HG03064 (cell line): ENCODE data around the gene ENKUR.

ENCODE experiments used
- ATAC-seq: cut with Tn5 transposase; IDR thresholded peaks from one replicate; pipeline ENCODE4 v1.9.1; 2021; ENCODE audit warnings: low read depth; ENCODE audit not compliant: unreplicated experiment

Gene ENKUR, protein sequence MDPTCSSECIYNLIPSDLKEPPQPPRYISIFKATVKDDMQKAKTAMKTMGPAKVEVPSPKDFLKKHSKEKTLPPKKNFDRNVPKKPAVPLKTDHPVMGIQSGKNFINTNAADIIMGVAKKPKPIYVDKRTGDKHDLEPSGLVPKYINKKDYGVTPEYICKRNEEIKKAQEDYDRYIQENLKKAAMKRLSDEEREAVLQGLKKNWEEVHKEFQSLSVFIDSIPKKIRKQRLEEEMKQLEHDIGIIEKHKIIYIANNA

DNA sequence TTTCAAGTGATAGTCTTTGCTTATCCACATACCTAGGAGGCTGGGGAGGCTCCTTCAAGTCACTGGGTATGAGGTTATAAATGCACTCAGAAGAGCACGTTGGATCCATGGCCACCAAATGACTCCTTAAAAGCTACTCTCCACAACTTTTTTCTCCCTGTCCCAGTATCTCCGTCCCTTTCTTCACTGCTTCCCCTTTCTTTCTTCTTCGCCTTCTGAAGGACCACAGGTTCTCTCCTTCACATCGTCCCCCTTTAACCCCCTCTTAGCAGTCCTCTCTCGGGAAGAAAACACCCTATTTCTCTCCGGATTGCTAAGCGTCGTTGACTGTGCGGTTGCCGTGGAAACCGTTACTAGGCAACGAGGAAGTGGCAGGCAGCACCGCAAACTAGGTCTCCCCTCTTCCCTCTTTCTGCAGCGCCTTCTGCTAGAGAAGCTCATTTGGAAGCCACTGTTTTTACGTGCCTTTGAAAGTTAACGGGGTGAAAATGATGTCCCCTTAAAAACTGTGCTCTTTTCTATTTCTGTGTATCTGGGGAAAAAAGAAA, at the start of gene ENKUR:
Gene ENKUR (minus strand): TSS at position 331 of the 548 bp plus-strand sequence. CDS start 222 bp downstream, at position 109.
- peak; percentile 62 for ATAC-seq

DNA sequence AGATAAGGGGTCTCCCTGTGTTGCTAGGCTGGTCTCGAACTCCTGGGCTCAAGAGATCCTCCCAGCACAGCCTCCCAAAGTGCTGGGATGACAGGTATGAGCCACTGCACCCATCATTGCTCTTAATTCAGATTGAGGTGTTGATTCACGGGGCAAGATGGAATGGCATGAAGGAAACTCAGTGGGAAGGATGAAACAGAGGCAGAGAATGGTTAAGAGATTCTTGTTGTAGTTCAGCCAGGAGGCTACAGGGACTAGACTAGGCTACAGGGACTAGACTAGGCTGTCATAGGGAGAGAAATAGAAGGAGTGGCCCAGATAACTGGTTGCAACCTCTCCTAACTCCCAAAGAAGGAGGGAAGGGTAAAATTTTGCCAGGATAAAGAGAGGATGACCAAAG, 48.4 kb upstream of the ENKUR start:
- ATAC-seq: no peak

DNA sequence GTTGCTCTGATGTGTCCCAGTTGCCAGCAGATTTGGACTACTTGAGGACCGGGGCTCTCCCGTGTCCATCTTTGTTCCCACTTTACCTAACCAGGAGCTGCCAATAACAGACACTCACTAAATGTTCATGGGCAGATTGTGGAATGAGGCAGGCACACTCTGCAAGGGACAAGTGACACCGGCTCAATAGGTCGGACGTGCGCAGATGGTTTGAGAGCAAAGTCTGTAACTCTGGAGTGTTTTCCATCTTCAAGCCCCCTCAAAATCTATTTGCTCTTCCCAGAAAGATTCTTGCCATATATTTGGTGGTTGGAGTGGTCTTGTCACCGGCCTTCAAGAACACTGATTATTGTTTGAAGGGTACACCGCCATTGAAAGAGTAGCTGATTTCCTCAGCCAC, 47.7 kb upstream of the ENKUR start:
- no peak for ATAC-seq

DNA sequence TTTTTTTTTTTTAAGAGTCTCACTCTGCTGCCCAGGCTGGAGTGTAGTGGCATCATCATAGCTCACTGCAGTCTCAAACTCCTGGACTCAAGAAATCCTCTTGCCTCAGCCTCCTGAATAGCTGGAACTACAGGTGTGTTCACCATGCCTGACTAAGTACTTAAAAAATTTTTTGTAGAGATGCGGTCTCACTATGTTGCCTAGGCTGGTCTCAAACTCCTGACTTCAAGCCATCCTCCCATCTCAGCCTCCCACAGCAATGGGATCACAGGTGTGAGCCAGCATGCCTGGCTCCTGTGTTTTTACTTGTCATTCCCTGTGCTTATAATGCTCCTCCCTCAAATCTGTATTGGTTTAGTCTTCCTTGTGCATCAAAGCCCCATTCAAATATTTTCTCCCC, 47.2 kb upstream of the ENKUR start:
- no peak for ATAC-seq

DNA sequence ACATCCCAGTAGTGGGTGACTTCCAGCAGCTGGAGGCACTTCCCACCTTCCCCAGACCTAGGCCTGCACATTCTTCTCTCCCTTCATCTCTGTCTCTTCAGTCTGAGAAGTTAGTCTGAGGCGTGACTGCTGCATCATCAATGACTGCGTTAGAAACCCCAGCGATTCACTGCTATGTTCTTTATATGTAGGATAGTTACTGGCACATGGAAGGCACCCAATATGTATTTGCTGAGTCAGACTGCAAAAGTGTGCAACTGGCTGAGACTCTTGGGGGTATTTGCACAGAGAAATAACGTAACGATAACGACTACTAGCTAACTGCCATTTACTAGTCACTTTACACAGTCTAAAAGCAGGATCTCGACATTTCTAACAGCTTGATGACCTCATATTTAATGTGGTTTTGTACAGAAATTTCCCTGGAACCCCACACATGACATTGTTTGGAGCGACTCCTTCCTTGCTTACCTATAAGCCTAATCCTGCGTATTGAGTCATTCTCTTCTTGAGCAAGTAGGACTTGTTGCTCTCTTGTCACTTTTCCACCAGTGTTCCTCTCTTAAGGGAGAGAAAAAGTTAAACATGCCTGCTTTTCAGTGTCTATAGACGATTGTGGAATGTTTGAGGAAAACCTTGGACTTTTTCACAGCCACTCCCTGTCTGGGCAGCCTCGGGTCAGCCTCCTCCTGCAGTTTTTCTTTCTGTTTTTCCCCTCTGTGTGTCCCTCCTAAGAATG, 45.9 kb upstream of the ENKUR start:
- ATAC-seq: no peak

DNA sequence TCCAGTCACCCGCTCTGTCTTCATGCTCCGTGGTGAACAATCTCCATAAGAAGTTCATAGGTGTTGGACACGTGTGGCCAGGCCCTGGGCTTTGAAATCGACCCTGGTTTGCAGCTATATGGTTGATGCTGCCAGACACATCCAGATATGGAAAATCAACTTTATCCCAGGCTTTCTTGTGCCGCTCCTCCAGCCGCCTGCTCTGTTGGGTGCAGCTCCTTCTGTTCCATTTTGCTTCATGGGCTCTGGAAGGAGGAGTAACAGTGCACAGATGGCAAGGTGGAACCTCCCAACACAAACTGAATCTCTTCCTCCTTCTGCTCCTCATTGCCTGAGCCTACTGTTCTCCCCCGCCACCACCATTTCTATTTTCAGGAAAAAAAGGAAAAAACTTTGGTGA, 45.2 kb upstream of the ENKUR start:
- no peak for ATAC-seq

DNA sequence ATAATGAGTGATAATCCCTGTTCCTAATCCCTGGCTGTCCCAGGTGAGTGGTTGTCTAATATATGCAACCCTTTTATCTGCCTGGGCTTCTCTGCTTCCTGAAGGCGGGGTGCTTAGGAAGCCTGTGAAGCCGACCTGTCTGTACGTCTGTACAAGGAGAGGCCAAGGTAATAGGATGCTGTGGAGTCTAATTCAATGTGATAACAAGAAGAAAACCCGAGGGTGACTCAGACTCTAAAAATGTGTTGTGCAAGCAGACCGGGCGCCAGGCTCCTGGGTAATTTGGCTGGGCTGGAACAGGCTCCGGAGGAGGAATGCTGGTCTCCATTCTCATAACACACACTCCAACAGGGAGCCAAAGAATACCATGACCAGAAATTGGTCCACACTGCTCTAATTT, 44.0 kb upstream of the ENKUR start:
- ATAC-seq: no peak

DNA sequence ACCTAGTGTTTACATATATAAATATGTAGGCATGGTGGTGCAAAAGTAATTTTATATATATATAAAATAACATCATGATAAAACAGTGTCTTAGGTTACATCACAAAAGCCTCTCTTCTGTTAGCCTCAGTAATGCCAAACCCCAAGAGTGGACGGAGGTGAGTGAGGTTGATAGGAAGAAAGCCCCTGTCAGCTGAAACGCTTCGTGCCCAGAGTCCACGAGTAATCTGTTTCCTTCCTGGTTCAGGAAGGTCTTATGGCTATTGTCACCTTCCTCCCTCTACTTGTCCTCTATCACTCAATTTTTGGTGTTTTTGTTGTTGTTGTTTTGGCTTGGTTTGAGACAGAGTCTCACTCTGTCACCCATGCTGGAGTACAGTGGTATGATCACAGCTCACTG, 41.9 kb upstream of the ENKUR start:
- ATAC-seq: no peak

DNA sequence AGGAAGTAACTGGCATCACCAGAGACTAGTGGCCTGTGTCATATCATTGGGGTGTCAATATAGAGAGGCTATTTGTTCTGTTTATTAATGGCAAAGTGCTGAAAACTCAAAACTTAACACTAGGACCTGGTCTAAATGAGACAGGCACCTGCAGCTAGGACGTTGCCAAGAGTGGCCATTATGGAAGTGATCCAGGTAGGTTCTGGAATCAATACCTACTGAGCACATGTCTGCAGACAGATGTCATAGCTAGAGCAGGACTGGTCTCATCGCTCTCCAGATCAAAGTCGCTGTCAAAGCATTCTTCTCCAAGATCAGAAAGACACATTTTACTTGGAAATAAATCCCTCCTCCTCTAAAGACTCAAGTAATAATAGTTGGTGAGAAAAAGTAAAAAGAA, 40.8 kb upstream of the ENKUR start:
- no peak for ATAC-seq

DNA sequence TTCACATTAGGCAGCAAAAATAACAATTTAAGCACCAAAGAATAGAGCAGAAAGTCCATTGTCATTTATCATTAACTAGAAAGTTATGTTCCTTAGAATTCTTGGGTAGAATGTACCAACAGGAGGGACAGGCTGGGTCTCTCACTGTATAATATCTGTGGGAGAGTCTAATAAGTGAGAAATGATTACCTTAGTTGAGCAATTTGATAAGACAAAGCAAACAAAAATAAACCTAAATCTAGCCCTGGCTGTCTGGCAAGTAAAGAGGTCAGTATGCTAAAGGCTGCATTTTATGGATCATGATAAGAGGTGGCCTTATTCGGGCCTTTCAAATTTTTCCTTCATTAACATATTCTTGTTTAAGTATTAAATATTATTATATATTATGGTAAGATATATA, 36.1 kb upstream of the ENKUR start:
- ATAC-seq: no peak

DNA sequence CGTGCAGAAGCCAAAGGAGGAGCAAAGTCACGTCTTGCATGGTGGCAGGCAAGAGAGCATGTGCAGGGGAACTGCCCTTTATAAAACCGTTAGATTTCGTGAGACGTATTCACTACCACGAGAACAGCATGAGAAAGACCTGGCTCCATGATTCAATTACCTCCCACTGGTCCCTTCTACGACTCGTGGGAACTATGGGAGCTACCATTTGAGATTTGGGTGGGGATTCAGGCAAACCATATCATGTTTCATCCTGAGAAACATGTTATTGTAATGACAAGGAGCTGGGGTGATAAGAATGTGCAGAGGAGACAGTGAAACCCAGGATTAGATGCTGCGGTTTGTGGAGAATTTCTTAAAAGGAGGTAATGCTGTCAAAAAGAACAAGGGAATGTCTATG, 34.4 kb upstream of the ENKUR start:
- ATAC-seq: no peak

DNA sequence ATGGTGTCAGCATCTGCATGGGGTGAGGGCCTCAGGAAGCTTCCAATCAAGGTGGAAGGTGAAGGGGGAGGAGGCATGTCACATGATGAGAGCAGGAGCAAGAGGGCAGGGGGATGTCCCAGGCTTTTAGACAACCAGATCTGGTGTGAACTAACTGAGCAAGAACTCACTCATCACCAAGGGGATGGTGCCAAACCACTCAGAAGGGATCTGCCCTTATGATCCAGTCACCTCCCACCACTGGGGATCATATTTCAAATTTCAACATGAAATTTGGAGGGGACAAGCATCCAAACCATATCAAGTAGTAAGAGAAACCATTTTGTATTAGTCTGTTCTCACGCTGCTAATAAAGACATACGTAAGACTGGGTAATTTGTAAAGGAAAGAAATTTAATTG, 34.0 kb upstream of the ENKUR start:
- no peak for ATAC-seq

DNA sequence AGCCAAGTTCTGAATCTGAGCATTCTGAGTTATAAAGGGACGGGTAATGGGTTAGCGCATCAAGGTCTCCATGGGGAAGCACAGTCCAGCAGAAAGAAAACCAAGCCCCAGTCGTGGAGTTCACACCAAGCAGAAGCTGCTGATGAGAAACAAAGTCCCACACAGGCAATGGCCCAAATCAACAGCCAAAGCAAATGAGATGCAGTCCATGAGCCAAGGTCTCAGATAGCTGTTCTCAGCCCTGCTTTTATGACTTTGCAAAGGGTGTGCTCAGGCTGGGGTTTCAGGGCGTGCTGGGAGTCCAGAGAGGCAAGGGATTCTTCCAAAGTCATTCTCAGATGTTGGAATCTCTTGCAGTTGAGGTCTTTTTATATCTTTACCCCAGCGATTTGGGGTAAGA, 32.5 kb upstream of the ENKUR start:
- ATAC-seq: no peak

DNA sequence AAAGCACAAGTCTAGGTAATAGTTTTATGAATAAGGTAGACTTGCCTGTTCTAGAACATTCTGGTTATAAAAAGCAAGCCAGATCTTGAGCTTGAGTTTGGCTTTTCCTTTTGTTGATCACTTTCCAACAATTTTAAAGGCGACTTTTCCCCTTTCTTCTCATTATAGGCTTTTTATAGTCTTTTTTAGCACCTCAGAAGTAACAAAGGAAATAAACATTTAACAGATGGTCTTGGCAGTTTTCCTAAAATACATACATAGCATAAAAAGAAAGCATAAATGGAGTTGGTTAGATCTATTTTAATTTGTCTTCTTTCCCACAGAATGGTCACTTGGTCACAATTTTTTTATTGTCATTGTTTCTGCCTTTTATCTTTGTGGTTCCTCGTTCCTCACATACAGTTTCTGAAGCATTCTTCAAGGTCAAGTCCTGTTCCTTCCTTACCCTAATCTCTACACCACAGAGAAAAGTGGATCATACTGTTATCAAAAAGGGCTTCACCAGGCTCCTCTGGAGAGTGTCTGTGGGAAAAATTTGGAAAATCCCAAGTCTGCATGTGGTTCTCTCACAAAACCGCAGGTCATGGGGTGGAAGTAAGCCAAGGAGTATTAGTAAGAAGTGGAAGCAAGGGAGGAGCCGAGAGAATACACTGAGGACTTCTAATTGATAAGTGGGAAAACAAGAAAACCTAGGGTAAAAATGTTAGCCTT, 31.8 kb upstream of the ENKUR start:
- ATAC-seq: no peak

DNA sequence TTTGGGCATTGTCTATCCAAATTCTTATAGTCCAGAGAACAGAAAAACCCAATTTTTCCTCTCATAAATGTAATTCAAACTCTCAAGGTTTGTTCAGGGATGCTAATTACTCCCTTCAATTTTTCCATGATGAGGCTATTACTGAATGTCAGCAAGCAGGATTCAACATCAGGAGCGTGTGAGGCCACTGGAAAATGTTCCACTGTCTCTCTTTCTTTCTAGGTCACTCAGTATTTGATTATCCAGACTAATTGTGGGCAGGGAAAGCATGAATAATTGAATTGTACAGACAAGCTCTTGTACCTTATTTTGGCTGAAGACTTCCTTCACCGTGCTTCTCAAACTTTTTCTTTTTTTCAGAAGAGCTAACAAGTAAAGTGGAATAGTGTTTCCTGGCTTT, 31.1 kb upstream of the ENKUR start:
- no peak for ATAC-seq

DNA sequence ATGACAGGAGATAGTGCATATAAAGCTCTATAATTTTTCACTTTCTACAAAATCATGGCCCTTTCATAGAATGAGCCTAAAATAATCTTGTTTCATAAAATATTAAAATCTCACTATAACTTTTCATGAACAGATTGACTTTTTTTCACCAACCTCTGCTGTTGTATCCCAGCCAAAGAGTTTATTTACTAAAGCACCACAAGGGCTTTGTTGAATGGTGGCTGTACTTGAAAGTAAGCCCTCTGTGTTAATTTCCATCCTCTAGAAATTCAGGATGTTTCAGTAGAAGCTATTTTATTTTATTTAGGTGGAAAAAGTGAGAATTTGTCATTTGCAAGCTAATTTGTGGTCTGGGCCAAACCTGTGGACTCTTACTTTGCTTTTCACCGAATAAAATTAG, 30.7 kb upstream of the ENKUR start:
- ATAC-seq: no peak

DNA sequence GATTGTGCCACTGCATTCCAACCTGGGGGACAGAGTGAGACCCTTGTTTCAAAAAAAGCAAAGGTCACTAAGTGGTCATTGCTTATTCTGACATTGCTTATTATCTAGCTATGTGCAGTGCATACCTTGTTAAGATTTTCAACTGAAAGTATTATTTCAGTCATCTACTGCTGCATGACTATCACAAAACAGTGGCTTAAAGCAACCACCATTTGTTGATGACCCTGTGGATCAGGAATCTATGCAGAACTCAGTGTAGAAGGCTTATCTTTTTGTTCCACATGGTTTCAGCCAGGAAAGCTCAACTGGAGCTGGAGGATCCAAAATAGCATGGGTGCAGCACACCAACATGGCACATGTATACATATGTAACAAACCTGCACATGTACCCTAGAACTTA, 23.6 kb upstream of the ENKUR start:
- no peak for ATAC-seq

DNA sequence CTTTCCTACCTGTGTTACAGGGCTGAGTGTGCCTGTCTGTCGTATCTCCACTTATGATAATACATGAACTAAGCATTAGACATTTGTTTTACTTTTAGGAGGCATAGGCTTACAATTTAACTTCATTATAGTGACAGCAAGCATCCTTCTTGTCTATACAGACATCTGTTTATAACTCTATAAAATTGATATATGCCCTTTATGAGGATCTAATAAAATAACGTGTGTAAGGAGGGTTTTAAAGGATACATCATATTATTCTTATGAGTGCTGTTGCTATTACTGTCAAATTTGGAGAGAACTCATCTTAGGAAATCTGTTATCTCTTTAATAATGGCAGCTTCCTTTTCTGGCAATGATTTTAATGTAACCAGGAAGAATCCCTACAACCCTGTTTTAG, 22.4 kb upstream of the ENKUR start:
- no peak for ATAC-seq

DNA sequence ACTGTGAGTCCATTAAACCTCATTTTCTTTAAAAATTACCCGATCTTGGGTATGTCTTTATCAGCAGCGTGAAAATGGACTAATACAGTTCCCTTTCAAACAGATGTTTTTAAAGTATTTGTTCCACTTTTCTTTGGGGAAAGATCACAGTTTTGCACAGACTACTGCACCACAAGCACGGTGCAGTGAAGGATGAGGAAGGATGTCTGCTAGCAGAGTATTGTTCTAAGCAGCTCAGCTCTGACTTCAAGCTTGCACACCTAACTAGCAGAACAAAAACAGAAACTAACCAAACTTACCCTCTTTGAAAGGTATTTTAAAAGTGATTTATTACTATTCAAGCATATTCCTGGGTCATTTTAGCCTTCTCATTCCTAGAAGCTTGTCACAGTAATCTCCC, 20.4 kb upstream of the ENKUR start:
- peak; percentile 69 for ATAC-seq

DNA sequence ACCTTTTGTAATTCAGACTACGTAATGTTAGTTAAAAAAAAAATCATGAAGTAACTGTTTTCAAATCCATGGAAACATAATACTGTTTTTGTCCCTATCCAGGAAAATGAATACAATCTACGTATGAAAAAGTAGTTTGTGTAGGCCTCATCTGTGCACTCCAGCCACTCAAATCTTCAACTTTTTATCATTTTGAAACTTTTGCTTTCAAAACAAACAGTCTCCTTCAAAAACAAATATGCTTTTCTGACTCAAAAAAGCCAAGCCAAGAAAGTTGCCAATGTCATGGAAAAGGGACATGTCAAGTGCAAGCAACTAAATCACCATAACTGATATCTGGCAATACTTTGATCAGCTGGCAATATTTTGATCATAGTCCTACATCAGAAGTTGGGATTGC, 13.6 kb upstream of the ENKUR start:
- no peak for ATAC-seq

DNA sequence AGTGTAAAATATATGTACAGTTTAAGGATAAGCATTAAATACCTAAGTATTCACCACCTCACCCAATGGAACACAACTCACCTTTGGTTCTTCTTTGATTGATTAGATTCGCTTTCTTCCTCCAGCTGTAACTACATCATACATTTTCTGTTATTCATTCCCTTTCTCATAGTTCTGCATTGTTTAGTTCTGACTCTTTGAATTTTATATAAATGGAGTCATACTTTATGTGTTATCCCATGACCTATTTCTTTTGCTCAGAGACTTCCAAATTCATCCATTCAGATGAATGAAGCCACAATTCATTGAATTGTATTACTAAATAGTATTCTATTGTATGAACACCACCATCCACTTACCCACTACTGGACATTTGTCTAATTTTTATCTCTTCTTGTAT, 12.8 kb upstream of the ENKUR start:
- no peak for ATAC-seq

DNA sequence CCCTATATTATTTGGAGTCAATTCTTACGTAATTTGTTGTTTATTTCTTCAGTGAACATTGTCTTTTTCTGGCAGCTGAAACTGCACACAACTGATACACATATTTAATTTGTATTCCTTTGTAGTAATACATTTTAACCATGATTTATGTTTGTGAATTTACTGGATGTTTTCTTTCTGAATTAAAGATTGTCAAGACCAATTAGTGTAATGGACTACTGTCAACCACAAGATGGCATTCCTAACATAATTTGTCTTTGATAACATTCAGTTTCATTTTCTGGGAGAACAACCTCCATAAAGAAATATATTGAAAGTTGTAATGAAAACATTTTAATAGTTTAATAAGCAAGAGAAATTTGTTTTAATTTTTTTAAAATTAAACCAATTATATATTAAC, 10.5 kb upstream of the ENKUR start:
- ATAC-seq: no peak
